ENCODE results near the gene DDI2. TPM values are rescaled to one million over a fixed set of nuclear protein-coding genes. Genes with fewer than 3 reads are reported as not detected.

Gene DDI2
- total and polyA plus RNA-seq, 9 of the 15 experiments (the other 6 are each of a cell fraction or from before 2014, with no cell fraction given): 6.5 to 48.4 (median 21.2) TPM

- TF ChIP-seq PATZ1 (CRISPR knock-in tag; IDR thresholded peaks at IDR 0.05; ENCODE audit: borderline replicate concordance) (no peak), MBD1 (CRISPR knock-in tag; IDR thresholded peaks at IDR 0.05) (no peak), TAF1 (IDR thresholded peaks at IDR 0.05; ENCODE audit: control insufficient read depth, extremely low read depth, insufficient read depth, low read length, severe bottlenecking) (peak; percentile 96), ZNF263 (CRISPR knock-in tag; IDR thresholded peaks at IDR 0.05; ENCODE audit: borderline replicate concordance) (peak; percentile 94), ZBTB7A (IDR thresholded peaks at IDR 0.05; ENCODE audit: borderline replicate concordance, control insufficient read depth, low read depth, low read length) (peak; percentile 66; the same call in 1 of the 2 replicates), CREB3L1 (IDR thresholded peaks at IDR 0.05; ENCODE audit: borderline replicate concordance, low read depth) (peak; percentile 65; the same call in 1 of the 2 replicates), SMARCA4 (IDR thresholded peaks at IDR 0.05) (no peak), JUN (IDR thresholded peaks at IDR 0.05; ENCODE audit: borderline replicate concordance, low read depth, low read length) (peak; percentile 89), JUN (CRISPR knock-in tag; IDR thresholded peaks at IDR 0.05; ENCODE audit: borderline replicate concordance) (peak; percentile 94), HNRNPK (IDR thresholded peaks at IDR 0.05; ENCODE audit: low read depth, low read length, poor library complexity, severe bottlenecking) (peak; percentile 93), ZNF408 (CRISPR knock-in tag; IDR thresholded peaks at IDR 0.05; ENCODE audit: low read depth) (no peak), FUS (optimal IDR thresholded peaks at IDR 0.05; ENCODE audit: low read depth, low read length) (peak; percentile 91), SP1 (CRISPR knock-in tag; IDR thresholded peaks at IDR 0.05) (peak; percentile 71), MTA2 (IDR thresholded peaks at IDR 0.05; ENCODE audit: low read depth) (no peak), ZNF431 (CRISPR knock-in tag; IDR thresholded peaks at IDR 0.05) (0 out of 2 replicates have a peak, but pooled peaks have one; percentile 17), NR2C2 (CRISPR knock-in tag; IDR thresholded peaks at IDR 0.05) (peak; percentile 62), NR2C2 (tag; IDR thresholded peaks at IDR 0.05) (peak; percentile 76; the same call in 1 of the 2 replicates), L3MBTL2 (IDR thresholded peaks at IDR 0.05) (peak; percentile 80), GMEB1 (CRISPR knock-in tag; IDR thresholded peaks at IDR 0.05) (peak; percentile 81), THRAP3 (IDR thresholded peaks at IDR 0.05; ENCODE audit: borderline replicate concordance) (no peak)
These were observed at the start of gene DDI2 (continued) for GRCh38 chr1:15617173-15618076.
